Measurements from ENCODE around the gene SPRY2.
A peak's percentile ranks its signal among the peaks of the same experiment; 100 is the strongest.
"Not testable (repeated sequence)": the region's sequence is repeated elsewhere in the genome, so short reads cannot be mapped to it uniquely, and the experiment has no call there.

The SPRY2 gene

DNA sequence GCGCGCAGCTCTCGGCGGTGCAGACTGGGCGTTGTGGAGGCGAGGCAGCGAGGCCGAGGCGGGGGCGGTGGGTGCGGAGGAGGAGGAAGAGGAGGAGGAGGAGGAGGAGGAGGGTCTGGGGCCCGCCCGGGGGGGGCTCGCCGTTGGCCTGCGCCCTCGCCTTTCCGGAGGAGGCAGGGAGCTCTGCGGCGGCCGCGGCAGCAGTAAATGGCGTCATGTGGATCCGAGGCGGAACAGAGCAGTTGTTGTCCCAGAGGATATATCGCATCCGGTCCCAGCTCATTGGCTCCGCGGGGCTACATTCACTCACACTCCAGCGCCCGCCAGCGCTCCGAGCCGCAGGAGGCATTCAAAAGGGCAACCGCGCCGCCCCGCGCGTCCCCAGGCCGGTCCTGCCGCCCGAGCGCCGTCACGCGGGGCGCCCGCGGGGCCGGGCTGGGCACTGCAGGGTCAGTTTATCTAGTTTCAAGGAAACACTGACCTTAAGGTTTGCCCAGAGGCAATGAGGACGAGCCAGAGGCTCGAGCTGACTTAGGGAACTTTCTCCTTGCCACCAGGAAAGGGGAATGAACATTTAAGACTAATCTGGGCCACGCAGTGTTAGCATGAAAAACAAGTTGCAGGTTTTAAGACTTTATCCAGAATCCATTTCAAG, at the start of gene SPRY2:
SPRY2 (minus strand) TSS at position 26 of the 655 bp plus-strand sequence. CDS start 3,421 bp downstream, outside the sequence.
- DNase-seq: peak; percentile 78

GRCh38 chr13:80390338-80390737, 49.4 kb upstream of the SPRY2 start:
- DNase-seq: no peak

GRCh38 chr13:80389073-80390038, 48.4 kb upstream of the SPRY2 start:
- DNase-seq: no peak

GRCh38 chr13:80388506-80388905, 47.6 kb upstream of the SPRY2 start:
- DNase-seq: no peak

DNA sequence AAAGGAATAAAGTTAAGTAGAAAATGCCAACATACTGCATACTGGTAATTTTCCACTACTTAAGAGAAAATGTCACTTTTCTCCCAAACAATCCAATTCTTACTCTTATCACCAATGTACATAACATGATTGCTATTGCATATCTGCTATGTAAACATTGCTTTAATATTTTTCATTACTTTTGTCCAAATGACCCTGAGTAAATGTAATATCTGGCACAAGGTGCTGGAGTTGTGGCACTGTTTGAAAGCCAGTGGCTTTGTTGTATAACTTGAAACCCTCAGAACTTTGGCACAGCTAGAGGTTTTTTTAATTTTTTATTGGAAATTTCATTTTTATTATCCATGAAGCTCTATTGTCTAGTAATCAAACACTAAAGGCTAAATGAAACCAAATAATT, 45.7 kb upstream of the SPRY2 start:
- DNase-seq: no peak

GRCh38 chr13:80386002-80386401, 45.1 kb upstream of the SPRY2 start:
- no peak for DNase-seq

GRCh38 chr13:80382576-80382975, 41.6 kb upstream of the SPRY2 start:
- DNase-seq: peak; percentile 5

GRCh38 chr13:80379245-80379644, 38.3 kb upstream of the SPRY2 start:
- no peak for DNase-seq

DNA sequence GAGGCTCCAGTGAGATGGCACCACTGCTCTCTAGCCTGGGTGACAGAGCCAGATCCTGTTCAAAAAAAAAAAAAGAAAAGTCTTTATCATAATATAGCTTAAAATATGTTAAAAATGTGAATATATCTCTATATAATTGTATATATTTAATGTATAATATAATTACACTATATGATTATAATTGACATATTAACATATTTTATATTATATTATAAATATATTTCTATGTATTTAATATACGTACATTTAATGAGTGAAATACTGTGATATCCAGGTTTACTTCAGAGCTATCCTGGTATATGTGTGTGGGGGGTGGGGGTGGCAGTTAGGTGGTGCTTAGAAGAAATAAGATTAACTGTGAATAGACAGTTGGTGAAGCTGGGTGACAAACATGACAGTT, 35.6 kb upstream of the SPRY2 start:
- no peak for DNase-seq

DNA sequence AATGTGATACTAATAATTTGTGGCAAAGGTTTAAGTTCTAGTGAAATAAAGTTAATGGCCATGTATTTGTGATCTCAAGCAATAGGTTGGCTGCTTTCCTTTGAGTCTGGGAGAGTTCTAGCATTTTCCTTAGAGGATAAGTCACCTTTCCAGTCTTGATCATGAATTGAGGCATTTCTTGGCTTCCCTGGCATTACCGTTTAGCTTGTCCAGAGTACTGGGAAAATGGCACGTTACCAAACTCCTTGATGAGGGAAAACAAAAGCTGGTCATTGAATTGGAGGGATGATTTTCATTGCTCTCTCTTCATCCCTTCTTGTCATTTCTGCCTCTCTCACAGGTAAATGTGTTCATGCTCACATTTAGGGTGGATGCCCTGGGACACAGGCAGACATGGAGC, 34.0 kb upstream of the SPRY2 start:
- DNase-seq: no peak

DNA sequence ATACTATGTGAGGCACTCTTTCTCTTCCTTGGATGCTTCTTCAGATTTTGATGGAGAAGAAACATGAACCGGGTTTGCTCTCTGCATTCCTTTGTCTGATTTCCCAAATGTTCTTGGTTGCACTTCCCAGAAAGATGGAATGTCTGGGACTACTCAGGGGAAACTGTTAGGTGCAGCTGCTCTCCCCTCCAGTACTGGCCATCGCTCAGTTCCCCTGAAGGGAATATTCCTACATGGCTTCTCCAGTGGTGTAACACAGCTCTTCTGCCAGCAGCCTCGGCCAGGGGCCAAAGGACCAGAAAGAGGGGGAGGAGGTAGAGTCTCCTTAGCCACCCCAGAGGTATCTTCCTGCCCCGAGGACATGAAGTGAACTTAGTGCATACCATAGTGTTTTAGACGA, 33.5 kb upstream of the SPRY2 start:
- no peak for DNase-seq

- DNase-seq: no peak
Observed at GRCh38 chr13:80371840-80372509, 31.0 kb upstream of the SPRY2 start.

DNA sequence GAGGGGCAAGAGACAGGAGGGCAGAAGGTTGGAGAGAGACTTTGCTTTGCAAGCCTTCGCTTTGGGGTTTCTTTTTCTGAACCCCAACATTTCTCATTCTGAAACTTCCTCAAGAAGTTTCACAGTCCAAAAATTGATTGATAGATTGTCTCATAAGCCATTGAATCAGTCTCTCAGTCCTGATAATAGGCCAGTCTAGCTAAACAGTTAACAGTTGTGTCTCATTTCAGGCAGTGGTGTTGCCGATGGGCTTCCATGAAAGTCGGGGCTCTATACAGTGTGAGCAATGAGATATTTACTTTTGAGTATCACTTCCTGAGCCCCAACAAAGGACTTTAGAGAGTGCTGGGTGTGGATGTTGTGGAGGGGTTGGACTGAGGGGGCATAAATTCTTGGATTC, 26.5 kb upstream of the SPRY2 start:
- no peak for DNase-seq

DNA sequence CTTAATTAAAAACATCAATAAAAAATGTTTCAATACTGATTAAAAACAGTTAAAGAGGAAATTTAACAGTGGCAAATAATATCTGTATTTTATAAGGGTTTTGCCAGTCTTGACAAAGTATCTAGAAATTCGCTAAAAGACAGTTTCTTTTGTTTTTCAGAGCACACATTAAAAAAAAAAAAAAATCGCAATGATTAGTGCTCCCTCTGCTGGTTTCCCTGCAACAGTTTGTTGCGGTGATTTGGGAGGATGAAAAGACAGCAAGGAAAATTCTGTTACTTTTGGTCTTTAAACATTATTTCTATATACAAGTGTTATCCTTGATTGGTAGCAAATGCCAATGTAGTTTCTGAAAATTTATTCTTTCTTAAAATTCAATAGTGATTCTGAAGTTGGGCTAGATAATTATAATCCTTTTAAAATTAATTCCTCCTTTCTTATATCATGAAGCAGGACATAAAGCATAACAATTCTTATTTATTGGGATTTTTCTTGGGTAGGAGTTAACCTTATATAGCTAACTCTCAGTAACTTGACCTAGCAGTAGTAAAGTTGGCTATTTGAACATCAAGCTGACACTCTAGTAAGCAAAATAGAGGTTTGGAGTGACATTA, 23.1 kb upstream of the SPRY2 start:
- peak; percentile 4 for DNase-seq

- DNase-seq: no peak
Observed at GRCh38 chr13:80362481-80362880, 21.6 kb upstream of the SPRY2 start.

GRCh38 chr13:80361883-80362327, 21.0 kb upstream of the SPRY2 start:
- DNase-seq: no peak

DNA sequence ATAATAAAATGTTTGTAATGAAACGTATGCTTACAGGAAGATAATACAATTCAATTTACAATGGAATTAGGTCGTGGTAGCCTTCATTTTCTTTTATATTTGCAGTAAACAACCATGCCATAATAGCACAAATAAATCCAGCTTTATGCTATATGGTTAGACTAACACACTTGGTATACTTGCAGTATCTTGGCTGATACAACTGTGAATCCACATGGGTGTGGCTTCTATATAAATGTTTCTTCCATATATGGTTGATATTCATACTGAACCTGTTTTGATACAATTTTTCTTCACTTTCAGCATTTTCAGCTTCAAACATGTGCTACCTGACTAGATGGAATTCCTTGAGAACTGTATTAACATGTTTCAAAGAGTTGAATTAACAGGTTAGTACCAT, 20.4 kb upstream of the SPRY2 start:
- DNase-seq: no peak

GRCh38 chr13:80360453-80360800, 19.5 kb upstream of the SPRY2 start:
- DNase-seq: no peak

GRCh38 chr13:80359778-80360452, 19.0 kb upstream of the SPRY2 start:
- DNase-seq: peak; percentile 74

GRCh38 chr13:80359414-80359777, 18.5 kb upstream of the SPRY2 start:
- DNase-seq: no peak

GRCh38 chr13:80355496-80356094, 14.7 kb upstream of the SPRY2 start:
- not testable (repeated sequence) for DNase-seq

DNA sequence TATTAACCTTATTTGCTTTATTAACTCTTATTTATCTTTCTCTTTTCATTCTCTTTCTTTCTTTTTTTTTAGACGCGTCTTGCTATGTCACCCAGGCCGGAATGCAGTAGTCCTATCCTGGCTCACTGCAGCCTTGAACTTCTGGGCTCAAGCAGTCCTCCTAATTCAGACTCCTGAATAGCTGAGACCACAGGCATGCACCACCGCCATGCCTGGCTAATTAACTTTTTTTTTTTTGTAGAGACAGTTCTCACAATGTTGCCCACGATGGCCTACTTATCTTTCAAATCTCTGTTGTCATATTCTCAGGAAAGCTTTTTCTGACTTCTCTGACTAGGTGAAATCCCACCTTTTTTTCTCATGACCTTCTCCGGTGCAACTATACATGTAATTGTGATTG, 7.8 kb upstream of the SPRY2 start:
- DNase-seq: no peak

Data from COR-L47 (cell line).